Activated CD4-positive, alpha-beta T cell treated with anti-CD3 and anti-CD28 coated beads, Interleukin-2, amount 10 ng/mL, durations not matched to agents 7 days and 5 days (primary cell): Measurements from ENCODE around the gene CLIC5. TPM values are rescaled to one million over a fixed set of nuclear protein-coding genes. Genes with fewer than 3 reads are reported as not detected.
"Not testable (repeated sequence)": the region's sequence is repeated elsewhere in the genome, so short reads cannot be mapped to it uniquely, and the experiment has no call there.

Experiments used
- CTCF ChIA-PET: fragments of 350-600 bp; sonication (Branson Sonifier 250); formaldehyde crosslinking; loops from one replicate; lab custom pipeline; 2021; ENCODE audit warnings: antibody characterized with exemption; lab: Charles Lee
- POLR2A ChIA-PET: fragments of 350-600 bp; sonication (Branson Sonifier 250); formaldehyde crosslinking; loops from one replicate; lab custom pipeline; 2021; ENCODE audit warnings: antibody characterized with exemption; lab: Charles Lee
- DNase-seq: peaks from one replicate; pipeline ENCODE4 v3.0.0-alpha.2; 2020
- H3K27ac Mint-ChIP-seq: one replicate; pipeline ENCODE4 v1.8.0; 2021; ENCODE audit warnings: mild to moderate bottlenecking, moderate library complexity, mixed read lengths
- H3K27me3 Mint-ChIP-seq: one replicate; pipeline ENCODE4 v1.8.0; 2021; ENCODE audit warnings: mixed read lengths
- H3K36me3 Mint-ChIP-seq: one replicate; pipeline ENCODE4 v1.8.0; 2021; ENCODE audit warnings: low read depth, mixed read lengths
- H3K4me1 Mint-ChIP-seq: one replicate; pipeline ENCODE4 v1.8.0; 2021; ENCODE audit warnings: mixed read lengths
- H3K4me3 Mint-ChIP-seq: one replicate; pipeline ENCODE4 v1.8.0; 2021; ENCODE audit warnings: mild to moderate bottlenecking, moderate library complexity, mixed read lengths
- H3K9me3 Mint-ChIP-seq: one replicate; pipeline ENCODE4 v1.8.0; 2021; ENCODE audit warnings: mixed read lengths
- total RNA-seq, 2 experiments: library from RNA; stranded (reverse); gene quantifications; one replicate each; pipeline ENCODE4 v1.2.3, GENCODE V29; 2021

Gene CLIC5
- total RNA-seq, 2 experiments from 2014 or later = 3.7 to 3.8 TPM

GRCh38 chr6:45949256-45949655, 66.4 kb downstream of the CLIC5 start:
- Mint-ChIP-seq H3K4me3 (no peak overlapping the region), H3K27ac (no peak overlapping the region), H3K4me1 (no peaks in the 10 kb centered on the region), H3K27me3 (peaks cover 2% of the 10 kb centered on the region), H3K36me3 (no peaks in the 10 kb centered on the region), H3K9me3 (no peaks in the 10 kb centered on the region)
- CTCF ChIA-PET = no interaction called here
- POLR2A ChIA-PET = no interaction called here
- no peak for DNase-seq

DNA sequence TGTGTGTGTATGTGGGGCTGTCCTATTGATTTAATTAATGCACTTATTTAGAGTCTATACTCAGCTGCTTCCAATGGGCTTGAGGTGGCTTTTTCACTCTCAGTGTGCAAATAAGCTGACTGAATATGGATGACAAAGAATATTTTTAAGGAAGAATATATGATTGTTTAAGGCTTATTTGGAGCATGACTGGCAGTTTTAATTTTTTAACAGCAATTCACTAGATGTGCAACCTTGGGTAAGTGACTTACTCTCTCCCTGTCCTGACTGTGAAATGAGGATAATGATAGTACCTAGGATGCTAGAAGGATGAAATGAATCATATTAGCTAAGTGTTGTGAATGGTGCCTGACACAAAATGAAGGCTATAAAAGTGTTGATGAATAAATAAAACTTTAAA, 67.9 kb downstream of the CLIC5 start:
- ChIA-PET POLR2A (no interaction called here), CTCF (no interaction called here)
- H3K36me3 Mint-ChIP-seq = no peaks in the 10 kb centered on the region
- no peaks in the 10 kb centered on the region for H3K27me3 Mint-ChIP-seq
- H3K4me3 Mint-ChIP-seq = no peak overlapping the region
- H3K4me1 Mint-ChIP-seq = no peaks in the 10 kb centered on the region
- no peaks in the 10 kb centered on the region for H3K9me3 Mint-ChIP-seq
- DNase-seq = no peak
- no peak overlapping the region for H3K27ac Mint-ChIP-seq

DNA sequence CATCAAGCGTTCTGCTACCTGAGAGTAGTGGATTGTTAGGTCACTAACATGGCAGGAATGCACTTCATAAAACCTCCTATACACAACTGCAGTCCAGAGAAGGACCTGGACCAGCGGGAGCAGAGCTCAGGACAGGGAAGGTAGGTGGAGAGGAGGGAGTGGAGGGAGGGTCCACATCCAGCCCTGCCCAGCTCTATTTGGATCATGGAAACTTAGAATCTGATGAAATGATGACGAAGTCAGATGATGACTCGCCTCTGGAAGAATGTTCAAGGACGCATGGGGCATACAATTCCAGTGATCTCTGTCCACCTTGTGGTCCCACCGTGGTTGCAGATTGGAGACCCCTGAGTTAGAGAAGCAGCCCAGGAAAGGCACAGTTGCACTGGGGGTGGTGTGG, 68.8 kb downstream of the CLIC5 start:
- Mint-ChIP-seq H3K36me3 (no peaks in the 10 kb centered on the region), H3K9me3 (no peaks in the 10 kb centered on the region)
- POLR2A ChIA-PET = no interaction called here

DNA sequence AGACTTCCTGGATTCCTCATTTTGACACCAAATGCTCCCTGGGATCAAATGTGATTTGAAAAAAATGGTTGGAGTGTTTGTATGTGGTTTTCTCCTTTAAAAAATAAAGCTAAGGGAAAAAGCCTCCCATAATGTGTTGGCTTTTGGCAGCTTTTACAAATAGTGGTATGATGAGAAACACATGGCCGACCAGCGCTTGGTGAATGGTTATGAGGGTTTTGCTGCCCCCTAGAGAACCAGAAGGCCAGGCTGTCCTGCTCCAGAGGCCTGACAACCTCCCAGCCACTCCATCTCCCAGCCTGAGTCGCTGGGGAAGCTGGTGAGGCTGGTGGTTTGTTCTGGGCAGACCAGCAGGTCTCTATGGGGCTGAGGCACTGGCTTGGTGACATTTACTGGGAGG, 69.3 kb downstream of the CLIC5 start:
- no peak overlapping the region for H3K4me3 Mint-ChIP-seq
- no peak overlapping the region for H3K27ac Mint-ChIP-seq
- POLR2A ChIA-PET = no interaction called here
- H3K4me1 Mint-ChIP-seq = no peaks in the 10 kb centered on the region
- CTCF ChIA-PET = interaction anchor here (0.8 kb wide), 1 partner anchor 20 kb away, joined by 3 read pairs; no protein-coding TSS in a partner anchor
- DNase-seq = no peak
- no peaks in the 10 kb centered on the region for H3K9me3 Mint-ChIP-seq
- H3K36me3 Mint-ChIP-seq = no peaks in the 10 kb centered on the region
- no peaks in the 10 kb centered on the region for H3K27me3 Mint-ChIP-seq

More for the DNA sequence above, 68.8 kb downstream of the CLIC5 start:
- CTCF ChIA-PET = interaction anchor here (0.8 kb wide), 1 partner anchor 19 kb away, joined by 3 read pairs; no protein-coding TSS in a partner anchor
- no peak overlapping the region for H3K27ac Mint-ChIP-seq
- H3K27me3 Mint-ChIP-seq = no peaks in the 10 kb centered on the region
- DNase-seq = no peak
- no peak overlapping the region for H3K4me3 Mint-ChIP-seq
- no peaks in the 10 kb centered on the region for H3K4me1 Mint-ChIP-seq

- H3K36me3 Mint-ChIP-seq = no peaks in the 10 kb centered on the region
- H3K4me1 Mint-ChIP-seq = no peaks in the 10 kb centered on the region
- no peak overlapping the region for H3K4me3 Mint-ChIP-seq
- ChIA-PET CTCF (no interaction called here), POLR2A (interaction anchor here (0.6 kb wide), 1 partner anchor 676 kb away, joined by 5 read pairs; no protein-coding TSS in a partner anchor)
- H3K27me3 Mint-ChIP-seq = no peaks in the 10 kb centered on the region
- H3K9me3 Mint-ChIP-seq = no peaks in the 10 kb centered on the region
- H3K27ac Mint-ChIP-seq = no peak overlapping the region
- no peak for DNase-seq
These were observed 72.7 kb downstream of the CLIC5 start for GRCh38 chr6:45942953-45943352.

- Mint-ChIP-seq H3K4me1 (peaks cover 2% of the 10 kb centered on the region), H3K4me3 (no peak overlapping the region), H3K27me3 (no peaks in the 10 kb centered on the region), H3K27ac (no peak overlapping the region), H3K36me3 (no peaks in the 10 kb centered on the region), H3K9me3 (no peaks in the 10 kb centered on the region)
- no peak for DNase-seq
- ChIA-PET POLR2A (interaction anchor here (0.7 kb wide), 1 partner anchor 332 kb away, joined by 3 read pairs; no protein-coding TSS in a partner anchor), CTCF (interaction anchor here (0.9 kb wide), 1 partner anchor 12 kb away, joined by 3 read pairs; no protein-coding TSS in a partner anchor)
These were observed 81.8 kb downstream of the CLIC5 start for GRCh38 chr6:45933855-45934254.

GRCh38 chr6:45931232-45931631, 84.4 kb downstream of the CLIC5 start:
- Mint-ChIP-seq H3K27me3 (no peaks in the 10 kb centered on the region), H3K27ac (no peak overlapping the region), H3K9me3 (no peaks in the 10 kb centered on the region), H3K4me3 (no peak overlapping the region), H3K36me3 (no peaks in the 10 kb centered on the region), H3K4me1 (peaks cover 8% of the 10 kb centered on the region)
- POLR2A ChIA-PET = no interaction called here
- CTCF ChIA-PET = interaction anchor here (1.1 to 2.0 kb wide), 5 partner anchors 8 to 1455 kb away, joined by 3 to 6 read pairs (median 4); no protein-coding TSS in a partner anchor
- no peak for DNase-seq

DNA sequence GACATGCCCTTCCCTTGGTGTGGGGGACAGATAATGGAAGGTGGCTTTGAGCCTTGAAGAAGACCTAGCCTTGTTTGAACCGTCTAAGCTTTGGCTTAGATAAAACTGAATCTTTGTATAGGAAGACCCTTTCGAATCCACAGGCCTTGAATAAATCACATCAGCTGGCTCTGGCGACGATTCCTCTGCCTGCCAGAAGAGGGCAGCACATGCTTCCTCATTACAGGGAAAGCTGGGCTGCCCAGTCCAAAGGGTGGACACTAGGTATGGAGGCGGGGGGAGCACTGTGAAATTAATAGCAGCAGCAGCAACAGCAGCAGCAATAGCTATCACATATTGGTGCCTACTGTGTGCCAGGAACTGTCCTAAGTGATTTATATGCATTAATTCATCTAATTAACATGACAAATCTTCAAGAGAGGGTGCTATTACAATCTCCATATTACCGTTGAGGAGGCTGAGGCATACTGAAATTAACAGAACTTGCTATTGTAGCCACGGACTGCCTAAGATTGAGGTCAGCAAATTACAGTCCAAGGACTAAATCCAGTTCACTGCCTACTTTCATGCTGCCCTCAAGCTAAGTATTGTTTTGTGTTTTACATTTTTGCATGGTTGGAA, 85.1 kb downstream of the CLIC5 start:
- H3K4me1 Mint-ChIP-seq = peaks cover 8% of the 10 kb centered on the region
- H3K4me3 Mint-ChIP-seq = no peak overlapping the region
- POLR2A ChIA-PET = no interaction called here
- H3K27ac Mint-ChIP-seq = no peak overlapping the region
- CTCF ChIA-PET = interaction anchor here (0.6 to 2.0 kb wide), 11 partner anchors 8 to 1496 kb away, joined by 3 to 6 read pairs (median 3); no protein-coding TSS in a partner anchor
- H3K36me3 Mint-ChIP-seq = no peaks in the 10 kb centered on the region
- peak; percentile 58 for DNase-seq
- H3K9me3 Mint-ChIP-seq = no peaks in the 10 kb centered on the region
- H3K27me3 Mint-ChIP-seq = no peaks in the 10 kb centered on the region

GRCh38 chr6:45929421-45930361, 86.0 kb downstream of the CLIC5 start:
- ChIA-PET POLR2A (no interaction called here), CTCF (interaction anchor here (0.6 to 1.6 kb wide), 9 partner anchors 11 to 1495 kb away, joined by 3 to 5 read pairs (median 3); no protein-coding TSS in a partner anchor)
- Mint-ChIP-seq H3K4me3 (no peak overlapping the region), H3K9me3 (no peaks in the 10 kb centered on the region), H3K4me1 (peaks cover 8% of the 10 kb centered on the region), H3K36me3 (no peaks in the 10 kb centered on the region), H3K27ac (no peak overlapping the region), H3K27me3 (no peaks in the 10 kb centered on the region)
- DNase-seq = no peak

- H3K4me1 Mint-ChIP-seq = peaks cover 15% of the 10 kb centered on the region
- no peak overlapping the region for H3K4me3 Mint-ChIP-seq
- H3K27me3 Mint-ChIP-seq = no peaks in the 10 kb centered on the region
- H3K27ac Mint-ChIP-seq = no peak overlapping the region
- DNase-seq = no peak
- H3K36me3 Mint-ChIP-seq = no peaks in the 10 kb centered on the region
- POLR2A ChIA-PET = no interaction called here
- H3K9me3 Mint-ChIP-seq = no peaks in the 10 kb centered on the region
- CTCF ChIA-PET = no interaction called here
These were observed 86.8 kb downstream of the CLIC5 start for GRCh38 chr6:45928721-45929305.

DNA sequence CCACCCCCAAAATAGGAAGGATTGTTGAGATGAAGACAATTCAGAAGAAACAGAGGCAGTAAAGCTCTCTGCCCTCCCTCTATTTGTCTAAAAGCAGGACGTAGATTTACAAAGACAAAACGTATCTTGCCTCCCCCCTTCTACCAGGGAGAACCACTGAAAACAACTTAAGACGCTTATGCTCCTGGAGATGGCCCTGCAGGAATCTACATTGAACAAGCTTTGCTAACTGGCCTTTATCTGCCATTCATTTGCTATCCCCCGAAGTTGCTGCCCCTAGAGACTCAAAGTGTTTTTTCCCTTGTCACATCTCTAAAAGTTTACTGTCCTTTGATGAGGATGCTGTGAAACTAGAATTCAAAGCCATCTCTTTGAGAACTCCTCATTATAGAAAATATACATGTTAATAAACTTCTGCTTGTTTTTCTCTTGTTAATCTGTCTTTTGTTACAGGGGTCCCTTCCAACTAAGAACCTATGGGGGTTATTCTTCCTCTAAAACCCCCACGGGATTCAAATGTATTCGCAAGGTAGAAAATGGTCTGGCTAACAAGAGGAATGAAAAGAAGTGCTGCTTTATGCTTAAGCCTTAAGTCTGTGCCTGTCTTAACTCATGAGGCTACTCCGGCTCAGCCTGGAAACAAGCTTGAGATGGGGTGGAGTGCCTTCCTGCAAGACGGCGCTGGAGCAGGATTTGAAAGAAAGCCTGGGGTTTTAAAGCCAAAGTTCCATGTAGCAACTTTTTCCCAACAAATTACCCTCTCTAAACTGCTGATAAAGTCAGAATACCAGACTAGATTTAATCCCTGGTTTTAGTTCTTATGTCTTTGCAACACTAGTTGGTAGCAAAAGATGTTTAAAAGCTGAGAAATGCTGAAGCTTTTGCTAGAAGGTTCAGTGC, 88.0 kb downstream of the CLIC5 start:
- no peaks in the 10 kb centered on the region for H3K36me3 Mint-ChIP-seq
- no peaks in the 10 kb centered on the region for H3K9me3 Mint-ChIP-seq
- POLR2A ChIA-PET = no interaction called here
- DNase-seq = no peak
- no peaks in the 10 kb centered on the region for H3K27me3 Mint-ChIP-seq
- no peak overlapping the region for H3K27ac Mint-ChIP-seq
- H3K4me3 Mint-ChIP-seq = no peak overlapping the region
- CTCF ChIA-PET = interaction anchor here (0.8 to 1.6 kb wide), 2 partner anchors 10 to 14 kb away, joined by 3 read pairs; no protein-coding TSS in a partner anchor
- H3K4me1 Mint-ChIP-seq = peaks cover 22% of the 10 kb centered on the region

DNA sequence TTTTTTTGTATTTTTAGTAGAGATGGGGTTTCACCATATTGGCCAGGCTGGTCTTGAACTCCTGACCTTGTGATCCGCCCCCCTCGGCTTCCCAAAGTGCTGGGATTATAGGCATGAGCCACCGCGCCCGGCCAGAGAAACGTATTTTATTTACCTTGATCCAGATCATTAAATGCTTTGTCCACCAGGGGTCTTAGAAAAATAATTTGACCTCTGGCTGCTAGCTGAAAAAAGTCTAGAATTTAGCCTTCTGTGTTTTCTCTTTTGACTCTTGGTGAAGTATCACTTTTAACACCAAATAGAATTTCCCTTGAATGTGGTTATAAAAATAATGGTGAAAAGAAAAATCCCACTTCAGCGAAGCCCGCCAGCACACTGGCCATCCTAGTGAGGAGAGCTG, 89.2 kb downstream of the CLIC5 start:
- H3K9me3 Mint-ChIP-seq, H3K36me3 Mint-ChIP-seq, H3K27me3 Mint-ChIP-seq, H3K27ac Mint-ChIP-seq, H3K4me3 Mint-ChIP-seq, POLR2A ChIA-PET, DNase-seq: not testable (repeated sequence)
- peaks cover 32% of the 10 kb centered on the region for H3K4me1 Mint-ChIP-seq
- CTCF ChIA-PET = interaction anchor here (0.8 to 1.6 kb wide), 2 partner anchors 11 to 15 kb away, joined by 3 read pairs; no protein-coding TSS in a partner anchor
